GM18909 (cell line): ENCODE measurements around the gene HAS3.
"Not testable (repeated sequence)": the region's sequence is repeated elsewhere in the genome, so short reads cannot be mapped to it uniquely, and the experiment has no call there.

ENCODE experiments used
- ATAC-seq: cut with Tn5 transposase; IDR thresholded peaks from one replicate; pipeline ENCODE4 v1.9.1; 2021; ENCODE audit warnings: mild to moderate bottlenecking; ENCODE audit not compliant: unreplicated experiment, poor library complexity

Gene HAS3

DNA sequence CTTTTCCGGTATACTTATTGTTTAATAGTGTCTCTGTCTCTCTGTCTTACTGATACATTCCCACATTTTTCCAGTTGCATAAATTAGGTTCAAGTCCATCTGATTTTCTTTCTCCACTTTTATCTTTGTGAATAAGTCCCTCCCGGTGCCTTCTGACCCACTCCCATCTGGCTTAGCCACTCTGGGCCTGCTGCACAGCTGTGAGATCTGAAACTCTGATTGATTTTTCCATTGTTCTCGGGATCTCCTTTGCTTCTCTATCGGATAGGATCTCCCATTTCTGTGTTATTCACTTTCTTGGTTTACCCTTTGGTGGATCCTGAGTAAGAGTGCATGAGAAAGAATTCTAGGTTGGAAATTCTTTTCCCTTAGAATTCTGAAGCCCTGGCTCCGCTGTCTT lies 35.6 kb downstream of the HAS3 start:
- no peak for ATAC-seq

GRCh38 chr16:69141936-69142335 lies 36.5 kb downstream of the HAS3 start:
- no peak for ATAC-seq

- no peak for ATAC-seq
Measured at GRCh38 chr16:69143116-69143515, 37.7 kb downstream of the HAS3 start.

GRCh38 chr16:69145658-69146057 lies 40.2 kb downstream of the HAS3 start:
- no peak for ATAC-seq

GRCh38 chr16:69149621-69150020 lies 44.2 kb downstream of the HAS3 start:
- ATAC-seq: not testable (repeated sequence)

DNA sequence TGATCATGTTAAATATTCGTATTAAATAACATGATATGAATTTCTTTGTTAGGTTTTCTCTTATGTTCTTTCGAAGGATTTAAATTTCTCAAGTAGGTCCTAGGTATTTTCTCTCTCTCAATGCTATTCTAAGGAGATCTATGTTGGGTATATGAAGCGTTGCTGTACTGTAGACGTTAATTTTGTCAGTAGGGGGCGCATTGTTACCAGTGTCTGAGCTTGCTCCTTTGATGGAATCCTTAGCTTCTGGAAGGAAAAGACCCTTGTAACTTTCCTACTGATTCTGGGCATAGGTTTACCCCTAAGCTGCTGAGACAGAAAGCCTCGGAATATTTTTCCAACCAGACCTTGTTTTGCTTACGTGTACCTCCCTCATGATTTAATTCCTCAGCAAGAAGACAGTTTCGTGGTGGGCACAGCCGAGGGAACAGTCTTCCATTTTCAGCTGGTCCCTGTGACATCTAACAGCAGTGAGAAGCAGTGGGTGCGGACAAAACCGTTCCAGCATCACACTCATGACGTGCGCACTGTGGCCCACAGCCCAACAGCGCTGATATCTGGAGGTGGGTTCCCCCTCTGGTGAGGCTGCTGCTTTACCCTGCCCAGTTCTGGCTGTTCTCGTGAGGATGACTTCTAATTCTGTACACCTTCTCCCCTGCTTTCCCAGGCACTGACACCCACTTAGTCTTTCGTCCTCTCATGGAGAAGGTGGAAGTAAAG lies 44.9 kb downstream of the HAS3 start:
- ATAC-seq: no peak

GRCh38 chr16:69157196-69157595 lies 51.7 kb downstream of the HAS3 start:
- no peak for ATAC-seq

DNA sequence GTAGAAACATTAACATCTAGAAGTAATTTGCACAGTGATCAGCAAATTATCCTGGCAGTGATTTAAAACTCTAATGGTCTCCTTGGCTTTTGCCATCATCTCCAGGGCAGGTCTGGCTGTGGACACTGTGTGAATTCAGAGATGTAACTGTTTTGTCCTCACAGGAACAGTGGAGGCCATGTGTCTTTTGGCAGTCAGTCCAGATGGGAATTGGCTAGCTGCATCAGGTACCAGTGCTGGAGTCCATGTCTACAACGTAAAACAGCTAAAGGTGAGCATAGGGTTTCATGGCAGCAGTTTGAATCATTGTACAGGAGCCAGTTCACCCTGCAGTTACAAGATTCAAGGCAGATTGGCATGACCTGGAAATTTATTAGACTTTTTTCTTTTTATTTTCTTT lies 54.7 kb downstream of the HAS3 start:
- ATAC-seq: no peak

GRCh38 chr16:69165584-69165983 lies 60.1 kb downstream of the HAS3 start:
- ATAC-seq: no peak

GRCh38 chr16:69166221-69166833 lies 60.9 kb downstream of the HAS3 start:
- ATAC-seq: no peak

DNA sequence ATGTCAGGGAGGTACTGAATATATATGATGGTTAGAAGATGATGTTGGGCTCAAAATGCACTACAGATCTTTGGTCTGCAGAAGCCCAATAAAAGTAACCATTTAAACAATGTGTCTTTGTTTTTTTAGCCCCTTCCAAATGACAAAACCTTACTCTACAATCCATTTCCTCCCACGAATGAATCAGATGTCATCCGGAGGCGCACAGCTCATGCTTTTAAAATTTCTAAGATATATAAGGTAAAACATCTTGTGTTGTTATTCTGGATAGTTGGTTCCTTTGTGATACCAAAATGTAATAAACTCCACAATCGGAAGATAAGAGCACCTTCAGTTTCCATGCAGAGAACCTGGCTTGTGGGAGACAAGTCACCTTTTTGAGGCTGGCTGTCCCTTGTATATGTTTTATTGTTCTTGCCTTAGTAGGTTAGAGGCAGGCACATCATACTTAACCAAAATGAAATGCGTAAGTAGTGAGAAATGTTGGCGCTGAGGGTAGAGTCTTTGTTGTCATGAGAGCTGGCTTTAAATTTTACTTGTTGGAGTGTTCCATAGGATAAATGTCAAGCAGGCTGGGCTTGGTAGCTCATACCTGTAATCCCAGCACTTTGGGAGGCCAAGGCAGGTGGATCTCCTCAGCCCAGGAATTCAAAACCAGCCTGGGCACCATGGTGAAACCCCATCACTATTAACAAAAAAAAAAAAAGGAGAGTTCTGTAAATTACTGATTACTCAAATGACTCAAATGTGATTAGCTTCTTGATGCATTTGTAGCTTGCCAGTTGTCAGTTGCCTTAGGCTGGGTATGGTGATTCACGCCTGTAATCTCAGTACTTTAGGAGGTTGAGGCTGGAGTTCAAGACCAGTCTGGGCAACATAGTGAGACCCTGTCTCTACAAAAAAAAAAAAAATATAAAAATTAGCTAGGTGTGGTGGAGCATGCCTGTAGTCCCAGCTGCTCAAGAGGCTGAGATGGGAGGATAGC lies 61.8 kb downstream of the HAS3 start:
- no peak for ATAC-seq
